ENCODE measurements around the gene ANKFY1.

DNA sequence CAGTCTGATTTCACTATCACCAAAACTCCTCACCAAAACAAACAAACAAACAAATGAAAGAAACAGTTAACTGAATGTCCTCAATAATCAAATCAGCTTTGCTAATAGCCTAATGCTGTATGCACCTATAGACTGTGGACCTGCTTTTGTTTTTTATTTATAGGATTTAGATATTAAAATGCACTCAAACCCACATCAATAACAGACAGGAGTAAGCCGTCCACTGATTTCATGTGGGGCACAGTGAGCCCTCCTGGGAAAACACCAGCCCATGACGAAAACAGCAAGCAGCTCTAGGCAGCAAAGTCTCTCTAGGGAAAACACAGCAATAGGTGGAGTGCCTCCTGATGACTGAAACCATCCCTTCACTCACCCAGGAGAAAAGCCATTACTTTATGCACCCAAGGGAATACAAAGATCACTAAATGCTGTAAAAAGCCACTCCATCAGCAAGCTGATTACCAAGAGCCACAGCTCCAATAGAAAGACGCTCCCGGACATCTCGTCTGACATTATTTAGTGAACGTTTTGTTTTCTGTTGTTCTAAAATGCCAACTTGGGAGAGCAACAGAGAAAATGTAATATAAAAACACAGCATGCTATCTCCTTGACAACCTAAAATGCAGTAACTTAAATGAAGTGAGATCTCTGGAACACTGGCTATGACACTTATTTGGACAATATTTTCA, 47.8 kb downstream of the ANKFY1 start:
- TF ChIP-seq, protein P1, sequence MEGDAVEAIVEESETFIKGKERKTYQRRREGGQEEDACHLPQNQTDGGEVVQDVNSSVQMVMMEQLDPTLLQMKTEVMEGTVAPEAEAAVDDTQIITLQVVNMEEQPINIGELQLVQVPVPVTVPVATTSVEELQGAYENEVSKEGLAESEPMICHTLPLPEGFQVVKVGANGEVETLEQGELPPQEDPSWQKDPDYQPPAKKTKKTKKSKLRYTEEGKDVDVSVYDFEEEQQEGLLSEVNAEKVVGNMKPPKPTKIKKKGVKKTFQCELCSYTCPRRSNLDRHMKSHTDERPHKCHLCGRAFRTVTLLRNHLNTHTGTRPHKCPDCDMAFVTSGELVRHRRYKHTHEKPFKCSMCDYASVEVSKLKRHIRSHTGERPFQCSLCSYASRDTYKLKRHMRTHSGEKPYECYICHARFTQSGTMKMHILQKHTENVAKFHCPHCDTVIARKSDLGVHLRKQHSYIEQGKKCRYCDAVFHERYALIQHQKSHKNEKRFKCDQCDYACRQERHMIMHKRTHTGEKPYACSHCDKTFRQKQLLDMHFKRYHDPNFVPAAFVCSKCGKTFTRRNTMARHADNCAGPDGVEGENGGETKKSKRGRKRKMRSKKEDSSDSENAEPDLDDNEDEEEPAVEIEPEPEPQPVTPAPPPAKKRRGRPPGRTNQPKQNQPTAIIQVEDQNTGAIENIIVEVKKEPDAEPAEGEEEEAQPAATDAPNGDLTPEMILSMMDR (conservative IDR thresholded peaks at IDR 0.05; ENCODE audit: low read depth, low read length), result no peak
- TF ChIP-seq EZH2 (IDR thresholded peaks at IDR 0.05; ENCODE audit: borderline replicate concordance, low read depth, low read length, poor library complexity, severe bottlenecking), result no peak

All from A673 (cell line).